ENCODE results near the gene SKIDA1. TPM values are rescaled to one million over a fixed set of nuclear protein-coding genes. Genes with fewer than 3 reads are reported as not detected.

The SKIDA1 gene
- total RNA-seq, 3 donors from 2014 or later, result 0.59 to 1.4 (median 0.98) TPM

DNA sequence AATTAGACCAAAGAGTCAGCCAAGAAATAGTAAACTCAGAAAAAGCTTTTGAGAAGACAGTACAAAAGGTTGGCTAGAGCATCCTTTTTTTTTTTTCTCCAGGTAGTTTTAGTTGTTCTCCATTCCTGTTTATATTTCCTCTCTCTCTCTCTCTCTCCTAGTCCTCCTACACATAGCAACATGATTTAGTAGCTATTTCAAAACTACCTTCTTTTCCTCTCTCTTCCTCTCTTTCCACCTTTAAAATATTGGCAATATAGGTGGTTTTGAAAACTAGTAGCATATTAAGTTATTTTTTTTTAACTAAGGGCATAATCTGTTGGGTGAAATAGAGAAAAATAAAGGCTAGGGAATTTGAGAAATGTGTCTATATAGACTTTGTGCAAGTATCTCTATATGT lies 5.0 kb downstream of the SKIDA1 start:
- TF ChIP-seq, protein P1, sequence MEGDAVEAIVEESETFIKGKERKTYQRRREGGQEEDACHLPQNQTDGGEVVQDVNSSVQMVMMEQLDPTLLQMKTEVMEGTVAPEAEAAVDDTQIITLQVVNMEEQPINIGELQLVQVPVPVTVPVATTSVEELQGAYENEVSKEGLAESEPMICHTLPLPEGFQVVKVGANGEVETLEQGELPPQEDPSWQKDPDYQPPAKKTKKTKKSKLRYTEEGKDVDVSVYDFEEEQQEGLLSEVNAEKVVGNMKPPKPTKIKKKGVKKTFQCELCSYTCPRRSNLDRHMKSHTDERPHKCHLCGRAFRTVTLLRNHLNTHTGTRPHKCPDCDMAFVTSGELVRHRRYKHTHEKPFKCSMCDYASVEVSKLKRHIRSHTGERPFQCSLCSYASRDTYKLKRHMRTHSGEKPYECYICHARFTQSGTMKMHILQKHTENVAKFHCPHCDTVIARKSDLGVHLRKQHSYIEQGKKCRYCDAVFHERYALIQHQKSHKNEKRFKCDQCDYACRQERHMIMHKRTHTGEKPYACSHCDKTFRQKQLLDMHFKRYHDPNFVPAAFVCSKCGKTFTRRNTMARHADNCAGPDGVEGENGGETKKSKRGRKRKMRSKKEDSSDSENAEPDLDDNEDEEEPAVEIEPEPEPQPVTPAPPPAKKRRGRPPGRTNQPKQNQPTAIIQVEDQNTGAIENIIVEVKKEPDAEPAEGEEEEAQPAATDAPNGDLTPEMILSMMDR (IDR thresholded peaks at IDR 0.05), result no peak
- Histone ChIP-seq H3K4me1 (peaks cover 0 to 6% of the 10 kb centered on the region in 2 donors), H3K4me3 (peak overlapping the region; percentile 54 to 76 (median 66)), H3K36me3 (no peaks in the 10 kb centered on the region), H3K27me3 (peaks cover 0 to 16% of the 10 kb centered on the region in 2 donors), H3K27ac (peak overlapping the region; percentile 79 to 81), H3K9me3 (no peaks in the 10 kb centered on the region)
- intact Hi-C loops (cut with DNase I; ENCODE audit: low total_unique reads), result no loop called here
- DNase-seq (ENCODE audit: low spot score in 2 of 2), result no peak

DNA sequence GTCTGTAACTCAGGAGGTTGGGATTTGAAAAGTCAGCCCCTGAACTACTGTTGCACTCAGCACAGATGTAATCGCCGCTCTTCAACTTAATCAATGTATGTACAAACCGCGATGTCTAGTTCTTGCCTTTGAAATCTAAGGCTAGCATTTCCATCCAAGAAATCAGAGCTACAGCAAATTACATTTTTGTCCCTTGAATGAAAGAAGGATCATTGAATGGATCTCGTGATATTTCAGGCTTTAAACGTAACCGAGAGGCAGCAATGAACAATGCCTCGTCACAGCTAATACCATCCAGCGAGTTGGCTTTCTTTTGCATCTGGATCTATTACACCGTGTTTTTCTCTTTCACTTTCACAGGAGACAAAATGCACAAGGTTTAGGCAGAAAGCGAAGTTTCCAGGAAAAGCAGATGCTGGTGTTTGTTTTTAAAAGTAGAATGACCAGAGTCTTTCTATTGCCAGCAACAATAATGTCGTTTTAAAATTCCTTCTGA lies 5.5 kb downstream of the SKIDA1 start:
- DNase-seq (ENCODE audit: low spot score in 2 of 2), result no peak
- Histone ChIP-seq H3K4me3 (peak overlapping the region; percentile 54 to 76 (median 66)), H3K9me3 (no peaks in the 10 kb centered on the region), H3K27me3 (peaks cover 0 to 16% of the 10 kb centered on the region in 2 donors), H3K4me1 (peaks cover 0 to 6% of the 10 kb centered on the region in 2 donors), H3K36me3 (no peaks in the 10 kb centered on the region), H3K27ac (peak overlapping the region; percentile 79 to 81)
- TF ChIP-seq, protein P1 (IDR thresholded peaks at IDR 0.05), result no peak
- TF ChIP-seq POLR2AphosphoS5 (IDR thresholded peaks at IDR 0.05), result peak in 1 of 3 donors; percentile 39
- intact Hi-C loops (cut with DNase I; ENCODE audit: low total_unique reads), result loop anchor here (10.0 kb wide), 1 partner anchor 1675 kb away; no protein-coding TSS in a partner anchor

DNA sequence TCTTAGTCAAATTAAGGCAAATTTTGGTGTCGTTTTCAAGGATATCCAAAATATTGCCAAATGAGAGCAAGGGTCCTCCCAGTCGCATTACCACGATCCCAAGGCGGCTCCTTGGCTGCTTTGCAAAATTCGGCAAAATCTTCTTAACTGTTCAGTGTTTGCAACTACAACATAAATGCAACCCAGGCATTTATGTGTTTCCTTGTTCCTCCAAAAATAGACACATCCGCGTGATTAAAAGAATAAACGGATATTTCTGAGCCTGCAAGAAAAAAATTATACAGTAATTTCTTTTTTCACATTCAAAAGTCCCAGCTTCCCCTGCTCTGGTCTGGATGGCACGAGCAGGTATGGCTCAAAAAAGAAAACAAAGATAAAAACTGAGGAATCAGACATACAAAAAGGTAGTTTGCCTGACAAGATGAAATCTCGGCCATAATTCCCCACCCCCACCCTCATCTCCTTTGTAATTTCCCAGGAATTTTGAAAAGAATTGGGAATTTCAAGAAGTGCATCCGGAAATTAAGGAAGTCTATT lies 6.0 kb downstream of the SKIDA1 start:
- Histone ChIP-seq H3K4me1 (peaks cover 0 to 6% of the 10 kb centered on the region in 2 donors), H3K36me3 (no peaks in the 10 kb centered on the region), H3K9me3 (no peaks in the 10 kb centered on the region), H3K4me3 (peak overlapping the region; percentile 54 to 76 (median 66)), H3K27me3 (peaks cover 0 to 16% of the 10 kb centered on the region in 2 donors), H3K27ac (peak overlapping the region; percentile 79 to 81)
- TF ChIP-seq POLR2AphosphoS5 (IDR thresholded peaks at IDR 0.05) (no peak), POLR2A (IDR thresholded peaks at IDR 0.05) (no peak)
- TF ChIP-seq, protein P1 (IDR thresholded peaks at IDR 0.05), result no peak
- intact Hi-C loops (cut with DNase I; ENCODE audit: low total_unique reads), result loop anchor here (10.0 kb wide), 1 partner anchor 1675 kb away; no protein-coding TSS in a partner anchor
- DNase-seq (ENCODE audit: low spot score in 2 of 2), result no peak

DNA sequence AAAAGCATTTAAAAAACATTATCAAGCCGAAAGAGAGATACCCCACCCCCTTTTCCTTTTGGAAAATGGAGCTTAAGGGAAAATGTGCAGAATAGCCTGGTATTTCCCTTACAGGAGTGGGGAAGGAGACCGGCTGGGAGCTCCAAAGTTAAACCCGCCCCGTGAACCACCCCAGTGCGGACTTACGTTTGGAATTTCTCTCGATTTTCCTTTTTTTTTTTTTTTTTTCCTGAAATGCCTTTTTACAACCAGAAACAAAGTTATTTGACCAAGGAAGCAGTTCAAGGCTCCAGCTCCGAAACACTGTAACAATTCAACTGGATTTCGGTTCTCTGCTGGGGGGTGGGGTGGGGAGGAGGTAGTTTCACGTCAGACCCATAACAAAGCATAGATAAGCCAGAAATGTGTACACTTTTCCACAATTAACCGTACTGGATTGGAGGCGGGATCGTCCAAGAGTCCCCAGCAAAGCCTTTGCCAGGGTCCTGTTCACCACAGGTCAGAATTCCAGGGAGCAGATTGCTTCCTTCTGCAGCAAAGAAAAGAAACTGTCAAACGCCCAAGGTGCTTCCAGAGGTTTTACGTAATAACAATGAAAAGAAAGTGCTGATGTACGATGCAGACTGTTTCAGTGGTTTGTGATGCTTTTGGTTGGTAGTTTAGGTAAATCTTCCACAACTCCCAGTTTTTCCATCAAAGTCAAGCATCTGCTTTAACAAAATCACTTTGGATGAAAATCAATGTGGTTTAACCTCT lies 6.7 kb downstream of the SKIDA1 start:
- no peaks in the 10 kb centered on the region for H3K36me3 ChIP-seq
- H3K27me3 ChIP-seq, result peaks cover 0 to 16% of the 10 kb centered on the region in 2 donors
- no peak for DNase-seq (ENCODE audit: low spot score in 2 of 2)
- peaks cover 0 to 6% of the 10 kb centered on the region in 2 donors for H3K4me1 ChIP-seq
- H3K9me3 ChIP-seq, result no peaks in the 10 kb centered on the region
- TF ChIP-seq POLR2A (IDR thresholded peaks at IDR 0.05), result no peak
- no peak for TF ChIP-seq POLR2AphosphoS5 (IDR thresholded peaks at IDR 0.05)
- TF ChIP-seq, protein P1 (IDR thresholded peaks at IDR 0.05), result no peak
- intact Hi-C loops (cut with DNase I; ENCODE audit: low total_unique reads), result loop anchor here (10.0 kb wide), 1 partner anchor 1674 kb away; no protein-coding TSS in a partner anchor
- peak overlapping the region; percentile 54 to 76 (median 66) for H3K4me3 ChIP-seq
- H3K27ac ChIP-seq, result peak overlapping the region; percentile 79 to 81

All from breast epithelium (tissue), 4 donors.